Right lobe of liver (tissue), 4 donors: ENCODE data around the gene YWHAG.

Experiments used
- CTCF ChIP-seq, 4 donors: fragments of 200-600 bp in 3 of 4; fragments of 450-650 bp in 1 of 4; IDR thresholded peaks; one replicate each; pipeline versions ENCODE4 v1.5.1 to v1.8.0; 2016 to 2022; ENCODE audit warnings: antibody characterized with exemption in 4 of 4, mild to moderate bottlenecking in 2 of 4
- POLR2A ChIP-seq: fragments of 450-650 bp; IDR thresholded peaks from one replicate; pipeline ENCODE4 v1.6.1; 2017; ENCODE audit warnings: antibody characterized with exemption, mild to moderate bottlenecking
- donor health status: DM: no; HTN: no; CAD: no.
- donor health status: DM: no; HTN: no; CAD: no.
- donor health status: DM: no; HTN: yes; CAD: no.

GRCh38 chr7:76346097-76346496 lies 12.7 kb downstream of the YWHAG start:
- TF ChIP-seq CTCF (IDR thresholded peaks at IDR 0.05) (no peak), POLR2A (no peak)
